ENCODE measurements around the gene LRRC37A3.
"Not testable (repeated sequence)": the region's sequence is repeated elsewhere in the genome, so short reads cannot be mapped to it uniquely, and the experiment has no call there.

The LRRC37A3 gene

GRCh38 chr17:64919289-64920025 is at the start of gene LRRC37A3:
LRRC37A3 (minus strand) TSS chr17:64919478; CDS start chr17:64897257, 22,221 bp downstream.
- DNase-seq: peak; percentile 99

- DNase-seq: peak; percentile 89
These were observed 46.6 kb upstream of the LRRC37A3 start for GRCh38 chr17:64965873-64966287.

DNA sequence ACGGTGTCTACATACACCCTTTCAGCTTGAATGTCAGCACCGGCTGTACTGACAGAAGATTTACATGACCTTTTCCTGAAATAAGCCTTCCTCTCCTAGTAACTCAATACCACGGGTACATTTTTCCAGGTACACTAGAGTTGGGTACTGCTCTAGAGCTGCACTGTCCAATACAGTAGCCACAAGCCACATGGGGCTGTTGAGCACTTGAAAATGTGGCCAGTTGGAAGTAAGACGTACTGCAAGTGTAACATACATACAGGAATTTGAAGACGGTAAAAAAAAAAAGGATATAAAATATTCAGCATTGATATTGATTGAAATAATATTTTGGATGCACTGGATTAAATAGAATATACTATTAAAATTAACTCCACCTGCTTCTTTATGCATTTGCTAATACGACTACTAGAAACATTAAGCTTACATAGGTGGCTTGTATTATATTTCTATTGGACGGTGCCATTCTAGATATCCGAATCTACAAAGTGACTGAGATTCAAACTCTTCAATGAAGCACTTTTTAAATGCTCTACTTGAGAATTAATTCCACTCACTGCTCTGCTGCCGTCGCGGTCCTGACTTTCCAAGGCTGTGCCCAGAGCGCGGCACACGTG is 46.1 kb upstream of the LRRC37A3 start:
- not testable (repeated sequence) for DNase-seq

- no peak for DNase-seq
These were observed 45.5 kb upstream of the LRRC37A3 start for GRCh38 chr17:64964796-64965195.

DNA sequence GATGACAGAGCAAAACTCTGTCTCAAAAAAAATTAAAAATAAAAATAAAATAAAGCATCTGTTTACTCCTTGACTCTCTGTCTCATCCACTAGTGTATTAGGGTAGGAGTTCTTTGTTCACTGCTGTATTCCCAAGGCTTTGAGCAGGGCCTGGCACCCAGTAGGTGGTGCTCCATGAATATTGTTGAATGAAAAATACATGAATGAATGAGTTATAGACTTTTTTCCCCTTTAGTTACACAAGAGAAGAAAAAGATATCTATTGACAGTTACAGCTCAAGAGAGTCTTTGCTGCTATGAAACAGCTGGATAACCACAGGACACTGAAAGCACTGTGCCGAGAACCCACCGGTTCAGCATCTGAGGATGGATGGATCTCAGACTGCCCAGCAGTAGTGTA is 44.5 kb upstream of the LRRC37A3 start:
- not testable (repeated sequence) for DNase-seq

GRCh38 chr17:64961563-64962378 is 42.5 kb upstream of the LRRC37A3 start:
- not testable (repeated sequence) for DNase-seq

- no peak for DNase-seq
These were observed 32.6 kb upstream of the LRRC37A3 start for GRCh38 chr17:64951877-64952276.

DNA sequence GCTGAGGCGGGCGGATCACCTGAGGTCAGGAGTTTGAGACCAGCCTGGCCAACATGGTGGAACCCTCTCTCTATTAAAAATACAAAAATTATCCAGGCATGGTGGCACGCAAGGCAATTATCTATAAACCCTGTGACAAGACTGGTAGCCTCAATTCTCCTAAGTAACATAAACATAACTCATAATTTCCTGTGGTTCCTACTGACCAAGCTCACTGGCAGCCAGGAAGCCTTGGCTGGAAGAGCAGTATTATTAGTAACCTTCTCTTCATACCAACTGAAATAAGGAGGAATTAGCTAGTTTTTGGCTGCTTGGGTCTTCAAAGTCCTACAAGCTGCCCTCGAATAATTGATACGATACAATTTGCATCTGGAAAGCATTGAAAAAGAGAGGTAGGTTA is 31.6 kb upstream of the LRRC37A3 start:
- DNase-seq: no peak

DNA sequence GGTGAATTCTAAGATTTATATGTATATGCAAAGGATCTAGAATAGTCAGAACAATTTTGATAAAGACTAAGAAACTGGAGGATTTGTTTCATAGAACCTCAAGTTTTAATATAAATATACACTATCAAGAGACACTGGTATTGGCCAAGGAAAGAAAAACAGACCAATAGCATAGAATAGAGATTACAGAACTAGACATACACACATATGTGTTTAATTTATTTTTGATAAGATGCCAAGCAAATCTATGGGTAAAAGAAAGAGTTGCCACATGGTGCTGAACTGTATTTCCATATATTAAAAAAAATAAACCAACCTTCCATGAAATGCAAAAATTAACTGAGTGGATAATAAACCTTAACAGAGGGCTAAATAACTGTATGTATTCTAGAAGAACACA is 27.9 kb upstream of the LRRC37A3 start:
- DNase-seq: no peak

GRCh38 chr17:64941761-64942160 is 22.5 kb upstream of the LRRC37A3 start:
- no peak for DNase-seq

- no peak for DNase-seq
These were observed 21.8 kb upstream of the LRRC37A3 start for GRCh38 chr17:64941045-64941444.

GRCh38 chr17:64940055-64940454 is 20.8 kb upstream of the LRRC37A3 start:
- DNase-seq: no peak

- DNase-seq: peak; percentile 48
These were observed 19.7 kb upstream of the LRRC37A3 start for GRCh38 chr17:64938925-64939474.

DNA sequence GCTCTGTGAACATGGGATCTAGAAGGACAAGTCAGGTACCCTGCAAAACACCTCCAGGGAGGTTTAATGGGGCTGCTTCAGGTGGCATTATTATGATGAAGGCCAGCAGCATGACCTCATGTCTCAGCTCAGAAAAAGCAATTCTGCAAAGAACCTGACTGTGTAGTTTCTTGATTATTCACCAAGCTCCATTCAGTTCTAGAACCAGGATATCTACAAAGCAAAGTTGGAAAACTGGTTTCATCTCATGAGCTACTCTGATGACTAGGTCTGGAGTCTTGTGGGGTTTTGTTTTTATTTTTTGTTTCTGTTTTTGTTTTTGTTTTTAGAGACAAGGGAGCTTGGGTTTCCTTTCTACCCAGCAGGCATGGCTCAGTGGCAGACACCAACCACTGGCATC is 19.0 kb upstream of the LRRC37A3 start:
- no peak for DNase-seq

- DNase-seq: no peak
These were observed 16.8 kb upstream of the LRRC37A3 start for GRCh38 chr17:64936117-64936516.

- DNase-seq: not testable (repeated sequence)
These were observed 15.1 kb upstream of the LRRC37A3 start for GRCh38 chr17:64934284-64934778.

- not testable (repeated sequence) for DNase-seq
These were observed 13.6 kb upstream of the LRRC37A3 start for GRCh38 chr17:64932850-64933249.

GRCh38 chr17:64930374-64930773 is 11.1 kb upstream of the LRRC37A3 start:
- not testable (repeated sequence) for DNase-seq

- not testable (repeated sequence) for DNase-seq
These were observed 10.3 kb upstream of the LRRC37A3 start for GRCh38 chr17:64929419-64930209.

GRCh38 chr17:64928701-64929100 is 9.4 kb upstream of the LRRC37A3 start:
- not testable (repeated sequence) for DNase-seq

DNA sequence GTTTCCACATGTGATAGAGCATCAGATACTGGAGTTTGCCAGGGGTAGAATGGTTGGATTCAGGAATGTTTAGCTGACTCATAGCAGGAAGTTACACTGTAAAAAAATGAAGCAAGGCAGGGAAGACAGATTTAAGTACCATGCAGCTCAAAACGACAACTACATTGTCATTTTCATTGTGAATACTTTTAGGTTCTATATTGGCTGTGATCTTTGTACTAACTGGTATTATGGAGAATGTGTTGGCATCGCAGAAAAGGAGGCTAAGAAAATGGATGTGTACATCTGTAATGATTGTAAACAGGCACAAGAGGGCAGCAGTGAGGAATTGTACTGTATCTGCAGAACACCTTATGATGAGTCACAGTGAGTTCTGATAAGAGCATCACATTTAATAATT is 8.2 kb upstream of the LRRC37A3 start:
- DNase-seq: not testable (repeated sequence)

DNA sequence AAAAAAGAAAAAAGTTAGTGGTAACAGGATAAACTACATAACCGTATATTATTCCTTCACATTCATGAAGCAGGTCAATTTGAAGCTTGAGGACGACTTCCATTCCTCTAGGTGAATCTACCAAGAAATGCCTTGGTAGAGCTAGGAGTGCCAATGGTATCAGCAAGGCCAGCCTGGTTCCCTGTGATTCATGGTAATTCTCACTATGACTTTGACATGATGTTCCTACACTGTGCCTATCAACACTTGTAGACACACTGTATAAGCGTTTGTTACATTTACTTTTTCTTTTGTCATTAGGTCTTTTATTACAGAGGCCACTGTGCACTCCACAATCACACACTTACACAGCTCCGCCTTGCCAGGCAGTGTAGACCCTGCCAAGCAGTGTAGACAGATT is 7.2 kb upstream of the LRRC37A3 start:
- DNase-seq: not testable (repeated sequence)

Data from activated T-cell treated with anti-CD3 and anti-CD28 coated beads, Interleukin-2, amount 50 U/mL, for 1 hour (primary cell).